ENCODE measurements around the gene MAP6D1. TPM values are rescaled to one million over a fixed set of nuclear protein-coding genes. Genes with fewer than 3 reads are reported as not detected.

Gene MAP6D1
- total and polyA plus RNA-seq, 2 of the 4 experiments (the other 2 are of a cell fraction) = 2.7 to 5.2 TPM

GRCh38 chr3:183814240-183814639, 11.1 kb downstream of the MAP6D1 start:
- ATAC-seq (ENCODE audit: low read depth) (no peak), DNase-seq (no peak)
- Histone ChIP-seq H4K20me1 (ENCODE audit: insufficient read depth, low read length) (peaks cover 6% of the 10 kb centered on the region; the same call in 1 of the 2 replicates), H3K9ac (ENCODE audit: low read depth, low read length) (no peak overlapping the region), H2BK20ac (ENCODE audit: low read depth, low read length) (no peak overlapping the region), H4K5ac (ENCODE audit: low read depth, low read length) (no peak overlapping the region), H3K9me1 (ENCODE audit: insufficient read depth, low read length) (peaks cover 5% of the 10 kb centered on the region; the same call in 1 of the 2 replicates), H2BK120ac (ENCODE audit: low read depth, low read length) (no peak overlapping the region), H3K4me2 (ENCODE audit: low read depth, low read length) (no peak overlapping the region), H2AK9ac (replicated peaks; ENCODE audit: low read depth, low read length, poor library complexity) (no peak overlapping the region), H3K56ac (ENCODE audit: extremely low read depth, insufficient read depth, low read length) (no peak overlapping the region), H3K36me3 (ENCODE audit: control insufficient read depth, insufficient read depth, low read length) (peaks cover 35% of the 10 kb centered on the region), H3K4me3 (ENCODE audit: insufficient read depth, low read depth, low read length) (no peak overlapping the region), H3K4me1 (ENCODE audit: control insufficient read depth, insufficient read depth, low read length) (peaks cover 2% of the 10 kb centered on the region), H2BK15ac (ENCODE audit: low read depth, low read length) (no peak overlapping the region), H3K14ac (replicated peaks; ENCODE audit: low read depth, low read length) (no peak overlapping the region), H3K9me3 (ENCODE audit: control insufficient read depth, insufficient read depth, low read length) (no peaks in the 10 kb centered on the region), H3K18ac (ENCODE audit: low read depth, low read length) (no peak overlapping the region), H2BK5ac (ENCODE audit: low read depth, low read length, poor library complexity, severe bottlenecking) (no peak overlapping the region), H2AK5ac (ENCODE audit: low read depth, low read length) (no peak overlapping the region), H2AFZ (replicated peaks; ENCODE audit: low read length, poor library complexity) (no peak overlapping the region), H3K27me3 (ENCODE audit: control insufficient read depth, insufficient read depth, low read length) (no peaks in the 10 kb centered on the region), H4K91ac (ENCODE audit: insufficient read depth, low read depth, low read length) (no peak overlapping the region), H3K79me1 (ENCODE audit: low read depth in 1 of 2, low read length in 2 of 2) (peaks cover 0 to 8% of the 10 kb centered on the region in 2 experiments; a peak in 1 of 4 replicates), H3K27ac (ENCODE audit: insufficient read depth, low read length) (no peak overlapping the region), H3K23ac (ENCODE audit: low read depth, low read length) (no peak overlapping the region), H3K4ac (ENCODE audit: low read depth, low read length) (no peak overlapping the region), H4K8ac (ENCODE audit: low read depth in 2 of 2, low read length in 2 of 2) (no peak overlapping the region)
- ChIA-PET POLR2A (ENCODE audit: unreplicated experiment) (no interaction called here), CTCF (interaction anchor here (0.7 to 1.8 kb wide), 2 partner anchors 11 to 71 kb away, joined by 3 to 4 read pairs; partner anchors contain the start of gene MAP6D1)
- intact Hi-C loops (cut with micrococcal nuclease) = no loop called here
- BruUV-seq (replicated peaks) = no TSS peak
- in situ Hi-C loops (cut with MboI; ENCODE audit: low sequenced_read_pairs) = no loop called here
- no peak for TF ChIP-seq CHD1 (IDR thresholded peaks at IDR 0.05; ENCODE audit: low read depth, low read length)
- TF ChIP-seq SMC3 (IDR thresholded peaks at IDR 0.05; ENCODE audit: low read depth, low read length) = no peak
- TF ChIP-seq, protein P1, sequence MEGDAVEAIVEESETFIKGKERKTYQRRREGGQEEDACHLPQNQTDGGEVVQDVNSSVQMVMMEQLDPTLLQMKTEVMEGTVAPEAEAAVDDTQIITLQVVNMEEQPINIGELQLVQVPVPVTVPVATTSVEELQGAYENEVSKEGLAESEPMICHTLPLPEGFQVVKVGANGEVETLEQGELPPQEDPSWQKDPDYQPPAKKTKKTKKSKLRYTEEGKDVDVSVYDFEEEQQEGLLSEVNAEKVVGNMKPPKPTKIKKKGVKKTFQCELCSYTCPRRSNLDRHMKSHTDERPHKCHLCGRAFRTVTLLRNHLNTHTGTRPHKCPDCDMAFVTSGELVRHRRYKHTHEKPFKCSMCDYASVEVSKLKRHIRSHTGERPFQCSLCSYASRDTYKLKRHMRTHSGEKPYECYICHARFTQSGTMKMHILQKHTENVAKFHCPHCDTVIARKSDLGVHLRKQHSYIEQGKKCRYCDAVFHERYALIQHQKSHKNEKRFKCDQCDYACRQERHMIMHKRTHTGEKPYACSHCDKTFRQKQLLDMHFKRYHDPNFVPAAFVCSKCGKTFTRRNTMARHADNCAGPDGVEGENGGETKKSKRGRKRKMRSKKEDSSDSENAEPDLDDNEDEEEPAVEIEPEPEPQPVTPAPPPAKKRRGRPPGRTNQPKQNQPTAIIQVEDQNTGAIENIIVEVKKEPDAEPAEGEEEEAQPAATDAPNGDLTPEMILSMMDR (conservative IDR thresholded peaks at IDR 0.05; ENCODE audit: low read depth, low read length) = no peak
- no CpG with 5 or more reads among the region's 1 CpG for WGBS, 2 experiments (ENCODE audit: extremely low coverage in 2 of 2, insufficient read length in 1 of 2)
- dilution Hi-C loops (cut with HindIII; ENCODE audit: low sequenced_read_pairs, unreplicated experiment) = no loop called here

Data from IMR-90 (cell line).